ENCODE measurements around the gene AVEN.

DNA sequence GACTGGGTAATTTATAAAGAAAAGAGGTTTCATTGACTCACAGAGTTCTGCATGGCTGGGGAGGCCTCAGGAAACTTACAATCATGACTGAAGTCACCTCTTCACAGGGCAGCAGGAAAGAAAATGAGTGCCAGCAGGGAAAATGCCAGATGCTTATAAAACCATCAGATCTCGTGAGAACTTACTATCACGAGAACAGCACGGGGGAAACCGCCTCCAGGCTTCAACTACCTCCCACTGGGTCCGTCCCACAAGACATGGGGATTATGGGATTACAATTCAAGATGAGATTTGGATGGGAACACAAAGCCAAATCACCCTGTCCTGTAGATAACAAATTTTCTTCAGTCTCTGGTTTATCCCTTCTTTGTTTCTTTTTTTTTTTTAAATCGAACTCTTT lies 31.0 kb upstream of the AVEN start:
- TF ChIP-seq, protein P1, sequence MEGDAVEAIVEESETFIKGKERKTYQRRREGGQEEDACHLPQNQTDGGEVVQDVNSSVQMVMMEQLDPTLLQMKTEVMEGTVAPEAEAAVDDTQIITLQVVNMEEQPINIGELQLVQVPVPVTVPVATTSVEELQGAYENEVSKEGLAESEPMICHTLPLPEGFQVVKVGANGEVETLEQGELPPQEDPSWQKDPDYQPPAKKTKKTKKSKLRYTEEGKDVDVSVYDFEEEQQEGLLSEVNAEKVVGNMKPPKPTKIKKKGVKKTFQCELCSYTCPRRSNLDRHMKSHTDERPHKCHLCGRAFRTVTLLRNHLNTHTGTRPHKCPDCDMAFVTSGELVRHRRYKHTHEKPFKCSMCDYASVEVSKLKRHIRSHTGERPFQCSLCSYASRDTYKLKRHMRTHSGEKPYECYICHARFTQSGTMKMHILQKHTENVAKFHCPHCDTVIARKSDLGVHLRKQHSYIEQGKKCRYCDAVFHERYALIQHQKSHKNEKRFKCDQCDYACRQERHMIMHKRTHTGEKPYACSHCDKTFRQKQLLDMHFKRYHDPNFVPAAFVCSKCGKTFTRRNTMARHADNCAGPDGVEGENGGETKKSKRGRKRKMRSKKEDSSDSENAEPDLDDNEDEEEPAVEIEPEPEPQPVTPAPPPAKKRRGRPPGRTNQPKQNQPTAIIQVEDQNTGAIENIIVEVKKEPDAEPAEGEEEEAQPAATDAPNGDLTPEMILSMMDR (IDR thresholded peaks at IDR 0.05): no peak
- TF ChIP-seq POLR2A (IDR thresholded peaks at IDR 0.05): no peak
- TF ChIP-seq POLR2AphosphoS5 (IDR thresholded peaks at IDR 0.05): no peak
- no peak for TF ChIP-seq EP300 (IDR thresholded peaks at IDR 0.05)
